Adipose tissue (tissue), 3 donors: ENCODE results near the gene WBP2. TPM values are rescaled to one million over a fixed set of nuclear protein-coding genes. Genes with fewer than 3 reads are reported as not detected.
A peak's percentile ranks its signal among the peaks of the same experiment; 100 is the strongest.

Experiments used
- H3K27ac ChIP-seq: one replicate; pipeline ENCODE4 v1.5.1; 2013; ENCODE audit warnings: low read depth, low read length
- WGBS, 3 donors: extraction: QIAGEN DNeasy Blood & Tissue Kit; methylation state at CpG; one replicate each; pipeline ENCODE4 v1.1.7; 2013; 5-methylcytosine and 5-hydroxymethylcytosine counted together
- polyA plus RNA-seq, 3 donors: library from polyadenylated mRNA; stranded (reverse); fragments of 200-250 nt; gene quantifications; one replicate each; pipeline ENCODE4 v1.2.3, GENCODE V29; 2013
- donor health status: healthy with polysubstance abuse.
- donor health status: Bipolar disorder and iron deficiency.
- donor health status: healthy.

WBP2 gene
- polyA plus RNA-seq, 3 donors: 85.0 to 162 (median 107) TPM

DNA sequence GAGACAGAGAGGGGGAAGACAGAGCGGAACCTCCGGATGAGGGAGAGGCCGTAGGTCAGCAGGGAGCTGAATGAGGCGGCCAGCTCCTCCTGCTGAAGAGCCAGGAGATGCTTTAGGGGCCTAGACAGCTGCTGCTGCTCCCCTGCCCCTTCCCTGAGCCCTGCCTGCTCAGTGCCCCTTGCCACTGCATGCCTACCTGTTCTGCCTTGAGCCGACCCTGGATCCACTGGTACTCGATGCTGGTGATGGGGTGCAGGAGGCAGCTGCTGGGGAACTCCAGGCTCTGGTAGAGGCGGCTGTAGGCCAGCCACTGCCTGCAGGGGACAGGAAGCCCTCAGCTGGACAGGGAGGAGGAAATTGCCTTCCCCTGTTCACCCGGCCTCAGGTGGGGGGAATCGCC lies 18.5 kb downstream of the WBP2 start:
- 81 to 91% (median 87%) methylated on average over 9 of the region's 9 CpGs for WGBS, 3 donors
- no peak overlapping the region for H3K27ac ChIP-seq

DNA sequence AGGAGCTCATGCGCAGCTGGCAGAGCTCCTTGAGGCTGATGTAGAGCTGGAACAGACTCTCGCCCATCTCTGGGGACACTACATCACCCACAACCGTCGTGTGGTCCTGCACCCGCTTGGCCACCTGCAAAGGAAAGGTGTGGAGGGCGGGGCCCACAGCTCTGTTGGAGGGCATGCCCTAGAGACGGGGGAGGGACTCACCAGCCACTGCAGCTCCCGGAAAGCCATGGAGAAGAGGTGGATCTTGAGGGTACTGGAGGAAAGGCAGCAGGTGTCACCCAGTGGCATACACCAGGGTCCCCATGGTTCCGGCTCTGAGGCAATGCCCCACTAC lies 19.5 kb downstream of the WBP2 start:
- 82 to 90% (median 86%) methylated on average over 9 of the region's 9 CpGs for WGBS, 3 donors
- no peak overlapping the region for H3K27ac ChIP-seq

DNA sequence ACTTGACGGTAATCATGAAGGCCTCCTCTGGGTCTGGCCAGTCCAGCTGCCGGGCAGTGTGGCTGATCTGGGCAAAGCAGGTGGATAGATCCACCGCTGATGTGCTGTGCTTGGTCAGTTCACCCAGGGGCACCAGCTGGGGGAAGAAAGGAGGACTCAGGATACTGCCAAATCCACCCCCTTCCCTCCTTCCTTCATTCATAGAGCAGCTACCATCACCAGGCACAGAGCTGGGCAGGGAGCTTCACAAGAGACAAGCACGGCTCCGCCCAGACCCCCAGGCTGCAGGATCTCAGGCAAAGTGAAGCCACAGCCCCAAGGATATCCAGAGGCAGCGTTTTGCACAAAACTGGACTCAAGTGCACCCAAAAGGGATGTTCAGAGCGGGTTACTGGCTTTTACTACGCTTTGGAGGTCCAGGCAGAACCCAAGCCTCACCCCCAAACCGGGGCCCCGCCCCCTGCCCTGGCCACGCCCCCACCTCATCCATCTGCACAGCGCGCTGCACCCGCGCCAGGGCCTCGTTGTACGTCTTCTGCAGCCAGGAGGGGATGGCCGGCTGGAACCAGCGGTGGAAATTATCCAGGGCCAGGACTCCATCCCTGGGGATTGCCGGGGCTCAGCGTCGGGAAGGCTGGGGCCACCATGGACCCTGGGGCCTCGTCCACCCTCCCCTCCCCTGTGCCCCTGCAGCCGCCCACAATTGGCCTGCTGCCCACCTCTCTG lies 20.0 kb downstream of the WBP2 start:
- 65 to 73% (median 69%) methylated on average over 23 to 24 of the region's 24 CpGs for WGBS, 3 donors
- H3K27ac ChIP-seq: no peak overlapping the region

DNA sequence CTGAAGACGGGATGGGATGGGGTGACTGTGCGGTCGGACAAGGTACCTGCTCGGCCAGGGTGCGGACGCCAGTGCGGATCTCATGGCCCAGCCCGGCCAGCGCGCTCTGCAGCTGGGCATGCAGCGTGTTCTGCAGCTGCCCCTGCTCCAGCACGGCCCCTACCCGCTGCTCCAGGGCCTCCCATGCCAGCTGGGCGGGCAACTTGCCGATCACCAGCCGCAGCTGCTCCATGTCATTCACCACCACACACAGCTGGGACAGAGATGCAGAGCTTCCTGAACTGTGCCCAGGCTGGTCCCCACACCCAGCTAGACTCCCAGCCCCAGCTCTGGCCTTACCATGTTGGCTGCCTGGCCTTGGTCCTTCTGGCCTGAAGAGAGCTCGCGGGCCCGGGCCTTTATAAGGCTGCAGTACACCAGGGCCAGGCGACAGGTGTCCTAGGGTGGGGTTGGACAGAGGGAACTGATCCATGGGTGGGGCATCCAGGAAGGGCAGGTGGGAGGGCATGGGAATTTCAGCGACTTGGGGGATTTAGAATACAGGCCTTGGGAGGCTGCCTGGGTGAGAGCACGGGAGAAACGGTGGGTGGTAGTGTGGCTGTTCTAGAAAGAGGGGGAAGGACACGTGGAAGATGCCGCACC lies 20.7 kb downstream of the WBP2 start:
- no peak overlapping the region for H3K27ac ChIP-seq
- 93 to 95% (median 94%) methylated on average over 25 of the region's 25 CpGs for WGBS, 3 donors

DNA sequence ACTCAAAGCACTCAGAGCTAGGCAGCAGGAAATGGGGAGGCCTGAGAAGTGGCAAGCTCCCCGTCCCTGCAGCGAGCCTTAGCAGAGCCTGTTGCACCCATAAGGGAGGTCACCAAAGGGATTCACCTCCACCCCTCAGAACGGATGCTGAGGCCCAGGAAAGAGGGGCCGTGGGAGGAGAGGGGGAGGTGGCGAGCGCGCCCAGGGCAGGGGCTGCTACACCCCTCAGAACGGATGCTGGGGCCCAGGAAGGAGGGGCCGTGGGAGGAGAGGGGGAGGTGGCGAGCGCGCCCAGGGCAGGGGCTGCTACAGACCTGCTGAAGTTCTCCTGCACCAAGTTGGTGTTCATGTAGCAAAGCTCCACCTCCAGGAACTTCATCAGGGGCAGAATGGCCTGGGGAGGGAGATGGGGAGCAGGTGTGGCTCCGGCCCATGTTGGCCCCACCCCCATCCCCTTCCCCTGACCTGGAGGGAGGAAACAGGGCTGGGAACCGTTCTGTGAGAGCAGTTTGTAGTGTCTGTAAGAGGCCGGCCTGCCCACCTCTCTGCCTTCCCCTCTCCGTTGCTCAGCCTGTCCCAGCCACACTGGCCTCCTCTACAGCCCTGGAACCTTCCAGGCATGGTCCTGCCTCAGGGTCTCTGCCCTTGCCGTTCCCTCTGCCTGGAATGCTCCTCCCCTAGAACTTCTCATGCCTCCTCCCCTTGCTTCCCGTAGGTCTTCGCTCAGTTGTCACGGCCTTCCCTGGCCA lies 22.3 kb downstream of the WBP2 start:
- WGBS, 3 donors: 49 to 70% (median 54%) methylated on average over 18 to 20 of the region's 20 CpGs
- H3K27ac ChIP-seq: no peak overlapping the region

DNA sequence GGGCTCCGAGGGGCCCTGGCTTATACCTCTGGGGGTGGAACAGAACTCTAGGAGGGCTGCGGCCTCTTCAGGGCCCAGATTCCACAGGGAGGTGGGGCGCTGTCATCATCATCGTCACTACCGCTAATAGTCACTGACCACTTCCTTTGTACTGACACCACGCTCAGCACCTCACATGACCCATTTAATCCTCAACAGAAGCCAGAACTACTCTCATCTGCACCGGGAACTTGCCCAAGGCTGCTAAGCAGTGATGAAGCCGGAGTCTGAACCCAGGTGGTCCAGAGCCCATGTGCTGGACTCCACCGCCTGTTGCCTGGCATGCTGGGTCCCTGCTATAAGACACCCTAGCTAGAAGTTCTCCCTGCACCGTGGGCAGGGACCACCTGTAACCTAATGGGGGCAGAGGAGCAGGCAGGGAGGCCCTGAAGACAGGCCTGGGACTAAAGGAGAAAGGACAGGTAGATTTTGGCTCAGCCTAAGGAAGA lies 22.9 kb downstream of the WBP2 start:
- no peak overlapping the region for H3K27ac ChIP-seq
- 57 to 90% (median 64%) methylated on average over 10 of the region's 10 CpGs for WGBS, 3 donors

DNA sequence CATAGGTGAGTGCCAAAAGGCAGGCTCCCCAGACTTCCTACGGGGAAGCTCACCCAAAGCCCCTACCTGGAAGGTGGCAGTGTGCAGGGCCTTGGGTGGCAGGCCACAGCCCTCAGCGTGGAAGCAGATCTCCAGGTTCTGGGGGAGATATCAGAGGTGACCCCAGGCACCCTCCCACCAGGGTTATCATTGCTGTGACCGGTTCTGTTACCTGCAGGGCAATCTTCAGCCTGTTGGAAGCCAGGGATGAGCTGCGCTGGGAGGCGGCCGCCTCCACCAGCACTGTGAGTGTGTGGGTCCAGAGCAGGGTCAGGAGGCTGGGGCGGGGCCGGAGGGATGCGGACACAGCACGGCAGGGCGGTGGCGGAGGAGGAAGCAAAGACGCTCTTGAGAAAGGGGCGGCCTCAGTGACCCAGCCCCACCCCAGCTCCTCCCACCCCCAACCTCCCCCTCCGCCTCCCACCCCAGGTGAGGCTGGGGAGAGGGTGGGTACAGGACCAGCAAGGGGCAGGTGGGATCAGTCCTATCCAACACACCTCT lies 24.0 kb downstream of the WBP2 start:
- H3K27ac ChIP-seq: no peak overlapping the region
- 89 to 92% (median 89%) methylated on average over 10 to 15 of the region's 15 CpGs for WGBS, 3 donors

DNA sequence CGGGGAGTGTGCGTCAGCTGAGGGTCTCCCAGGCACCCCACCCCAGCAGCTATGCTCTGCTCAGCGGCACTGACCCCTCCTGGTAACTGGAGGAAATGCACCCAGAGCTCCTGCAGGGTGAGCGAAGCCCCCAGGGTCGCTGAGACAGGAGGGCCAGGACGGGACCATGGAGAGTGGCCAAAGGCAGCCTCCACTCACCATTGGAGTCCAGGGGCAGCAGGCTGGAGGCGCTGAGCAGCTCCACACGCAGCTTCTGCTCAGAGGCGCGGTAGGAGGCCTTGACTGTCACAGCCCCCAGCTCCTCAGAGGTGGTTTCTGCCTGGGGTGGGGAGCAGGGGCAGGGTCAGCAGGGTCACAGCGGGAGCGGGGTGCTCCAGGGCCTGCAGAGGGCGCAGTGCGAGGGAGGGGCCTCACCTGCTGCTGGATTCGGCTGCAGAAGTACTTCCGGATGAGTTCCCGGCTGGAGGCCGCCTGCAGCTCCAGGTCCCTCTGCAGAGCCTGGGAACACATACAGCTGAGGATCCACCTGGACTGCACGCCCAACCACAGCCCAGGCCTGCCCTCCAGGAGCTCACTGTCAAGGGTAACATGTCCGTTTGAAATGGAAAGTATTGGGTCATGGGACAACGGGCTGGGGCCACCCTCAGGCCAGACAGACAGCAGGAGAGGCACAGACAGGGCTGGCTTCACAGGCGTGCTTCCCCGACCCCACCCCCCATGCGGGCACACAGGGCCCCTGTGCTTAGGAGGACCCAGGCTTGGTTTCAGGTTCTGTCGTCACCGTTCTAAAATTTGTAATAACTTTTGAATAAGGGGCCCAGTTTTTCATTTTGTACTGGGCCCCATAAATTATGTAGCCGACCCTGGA lies 24.7 kb downstream of the WBP2 start:
- 76 to 83% (median 80%) methylated on average over 26 to 27 of the region's 27 CpGs for WGBS, 3 donors
- H3K27ac ChIP-seq: no peak overlapping the region

DNA sequence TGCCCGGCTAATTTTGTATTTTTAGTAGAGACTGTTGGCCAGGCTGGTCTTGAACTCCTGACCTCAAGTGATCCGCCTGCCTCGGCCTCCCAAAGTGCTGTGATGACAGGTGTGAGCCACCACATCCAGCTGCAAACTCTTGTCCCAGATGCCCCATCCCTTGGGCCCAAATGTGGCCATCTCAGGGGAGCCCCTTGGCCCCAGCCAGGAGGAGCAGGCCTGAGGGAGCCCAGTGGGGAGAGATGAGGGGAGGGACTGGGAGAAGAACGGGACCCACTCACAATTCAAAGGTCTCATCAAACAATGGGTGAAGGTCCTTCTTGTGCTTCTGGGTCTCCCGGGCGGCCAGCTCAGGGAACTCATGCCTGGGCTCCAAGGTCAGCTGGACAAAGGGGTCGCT lies 25.4 kb downstream of the WBP2 start:
- WGBS, 3 donors: 76 to 95% (median 91%) methylated on average over 7 of the region's 7 CpGs
- no peak overlapping the region for H3K27ac ChIP-seq

DNA sequence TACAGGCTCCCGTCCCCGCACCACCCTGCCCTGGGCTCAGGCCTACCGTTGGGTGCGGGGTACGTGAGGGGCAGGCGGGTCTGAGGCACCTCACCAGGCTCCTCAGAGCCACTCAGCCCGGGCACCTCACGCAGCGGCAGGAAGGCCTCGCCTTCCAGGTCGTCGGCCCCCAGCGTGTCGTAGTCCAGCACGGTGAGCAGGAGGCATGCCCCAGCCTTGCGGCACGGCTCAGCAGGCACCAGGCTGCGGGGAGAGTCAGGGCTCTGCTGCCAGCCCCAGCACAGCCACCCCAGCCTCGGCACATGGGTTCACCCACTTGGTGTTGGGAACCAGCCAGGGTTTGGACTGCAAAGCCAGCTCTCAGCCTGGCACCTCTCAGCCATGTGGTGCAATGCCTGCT lies 26.4 kb downstream of the WBP2 start:
- no peak overlapping the region for H3K27ac ChIP-seq
- 88 to 93% (median 90%) methylated on average over 19 of the region's 19 CpGs for WGBS, 3 donors

DNA sequence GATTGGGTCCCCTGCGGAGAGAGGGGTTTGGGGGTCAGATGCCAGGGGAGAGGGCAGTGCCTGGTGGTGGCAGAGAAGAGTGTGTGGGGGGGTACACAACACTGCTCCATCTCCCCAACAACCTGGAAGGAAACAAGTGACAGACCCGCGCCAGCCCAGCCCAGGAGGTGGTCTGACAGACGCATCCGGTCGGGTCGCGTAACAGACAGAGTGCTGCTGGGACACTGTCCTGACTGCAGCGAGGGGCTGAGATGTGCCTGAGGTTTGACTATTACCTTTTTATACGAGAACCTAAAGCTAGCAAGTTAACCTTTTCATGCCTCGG lies 27.1 kb downstream of the WBP2 start:
- H3K27ac ChIP-seq: no peak overlapping the region
- WGBS, 3 donors: 37 to 51% (median 46%) methylated on average over 11 of the region's 11 CpGs

DNA sequence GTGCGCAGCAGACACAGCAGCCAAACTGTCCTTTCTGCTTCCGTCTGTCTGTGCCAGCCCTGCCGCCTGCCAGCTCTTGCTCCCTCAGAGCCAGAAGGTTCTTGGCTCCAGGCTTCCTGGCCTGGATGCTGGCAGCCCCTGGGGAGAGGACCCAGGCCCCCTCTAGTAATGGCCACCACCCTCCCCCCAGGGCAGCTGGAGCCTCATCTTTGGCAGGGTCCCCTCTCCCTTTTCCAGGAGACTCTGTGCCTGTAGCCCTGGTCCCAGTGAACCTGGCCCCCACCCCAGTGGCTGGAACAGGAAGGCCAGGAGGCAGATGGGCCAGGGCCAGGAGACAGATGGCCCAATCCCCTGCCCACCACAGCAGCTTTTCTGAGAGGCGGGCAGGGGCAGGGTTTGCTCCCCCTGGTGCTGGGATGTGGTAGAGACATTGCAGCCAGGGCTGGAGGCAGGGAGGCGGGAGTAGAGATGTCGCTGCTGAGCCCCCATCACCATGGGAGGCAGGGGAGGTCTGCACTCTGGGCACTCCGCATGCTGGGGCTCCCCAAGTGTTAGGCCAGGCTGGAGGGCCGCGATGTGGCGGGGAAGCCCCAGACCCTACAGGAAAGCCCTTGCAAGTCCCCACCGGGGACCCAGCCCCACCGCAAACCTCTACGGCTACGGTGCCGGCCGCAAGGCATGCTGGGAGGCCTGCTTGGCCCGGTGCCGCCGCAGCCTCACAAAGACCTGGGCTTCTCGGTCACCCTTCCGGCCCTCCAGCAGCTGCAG lies 27.6 kb downstream of the WBP2 start:
- H3K27ac ChIP-seq: peak overlapping the region; percentile 2
- WGBS, 3 donors: 16 to 27% (median 26%) methylated on average over 20 to 21 of the region's 21 CpGs

DNA sequence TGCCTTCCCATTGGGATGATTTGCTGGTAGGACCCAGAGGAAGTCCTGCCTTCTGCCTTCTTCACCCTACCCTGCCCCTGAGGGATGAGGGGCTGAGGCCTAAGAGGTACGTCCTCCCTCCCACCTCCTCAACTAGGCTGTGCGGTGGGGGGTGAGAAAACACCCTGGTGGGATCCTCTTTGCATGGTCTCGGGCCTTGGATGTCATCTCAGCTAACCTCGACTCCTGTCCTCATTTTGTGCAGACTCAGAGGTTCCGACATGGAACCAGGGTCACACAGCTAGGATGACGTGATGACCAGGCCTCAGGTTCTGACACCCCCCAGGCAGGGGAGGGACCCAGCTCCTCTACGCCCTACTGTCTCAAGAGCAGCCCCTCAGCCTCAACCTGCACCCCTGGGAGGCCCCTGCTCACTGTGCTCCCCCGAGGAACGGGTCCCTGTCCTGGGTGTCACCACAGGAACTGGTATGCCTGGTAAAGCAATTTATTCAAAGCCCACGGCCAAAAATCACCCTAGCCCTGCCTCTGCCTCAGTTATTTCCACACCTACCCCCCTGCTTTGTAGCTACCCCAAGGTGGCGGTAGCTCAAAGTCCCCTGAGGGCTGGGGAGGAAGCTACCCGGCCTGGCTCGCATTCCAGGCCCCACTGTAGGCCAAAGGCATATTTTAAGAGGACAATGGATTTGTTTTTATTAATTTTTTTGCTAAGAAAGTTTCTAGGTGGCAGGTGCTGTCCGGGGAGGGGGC lies 28.4 kb downstream of the WBP2 start:
- H3K27ac ChIP-seq: peak overlapping the region; percentile 2
- WGBS, 3 donors: 65 to 76% (median 67%) methylated on average over 14 of the region's 14 CpGs

DNA sequence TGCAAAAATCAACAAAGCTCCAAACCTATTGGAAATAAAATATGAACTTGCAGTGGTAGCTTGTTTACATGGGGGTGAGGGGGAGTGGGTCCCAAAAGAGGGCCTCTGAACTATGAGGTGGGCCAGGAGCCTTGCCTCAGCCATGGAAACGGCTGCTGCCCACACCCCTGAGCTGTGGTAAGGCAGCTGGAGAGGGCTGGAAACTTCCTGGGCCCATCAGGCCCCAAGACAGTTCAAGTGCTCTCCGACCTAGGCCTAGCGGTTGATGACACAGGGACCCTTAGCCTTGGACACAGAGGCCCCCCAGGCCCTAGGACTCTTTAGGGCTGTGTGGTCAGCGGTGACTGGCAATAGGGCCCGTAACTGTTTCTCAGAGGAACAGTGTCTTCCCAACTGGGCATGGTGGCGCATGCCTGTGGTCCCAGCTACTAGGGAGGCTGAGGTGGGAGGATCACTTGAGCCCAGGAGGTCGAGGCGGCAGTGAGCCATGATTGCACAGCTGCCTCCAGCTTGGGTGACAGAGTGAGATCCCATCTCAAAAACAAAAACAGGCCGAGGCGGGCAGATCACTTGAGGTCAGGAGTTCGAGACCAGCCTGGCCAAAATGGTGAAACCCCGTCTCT lies 29.3 kb downstream of the WBP2 start:
- no peak overlapping the region for H3K27ac ChIP-seq

DNA sequence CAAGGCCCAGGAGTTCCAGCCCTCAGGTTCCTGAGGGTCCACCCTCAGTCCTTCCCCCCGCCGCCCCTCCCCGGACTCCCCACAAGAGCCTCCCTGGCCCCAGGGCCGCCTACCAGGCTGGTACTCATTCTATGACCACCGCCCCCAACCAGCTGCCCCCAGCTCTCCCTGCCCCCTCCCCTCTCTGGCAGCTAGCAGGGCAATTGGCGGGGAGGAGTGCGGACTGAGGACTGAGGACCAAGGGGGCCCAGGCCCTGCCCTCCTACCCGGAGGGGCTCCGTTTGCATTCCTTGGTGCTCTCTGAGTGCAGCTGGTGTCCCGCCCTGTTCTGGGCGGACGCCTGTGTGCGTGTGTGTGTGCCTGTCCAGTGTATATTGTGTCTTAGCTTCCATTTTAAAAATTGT lies 30.0 kb downstream of the WBP2 start:
- 81 to 89% (median 87%) methylated on average over 8 to 13 of the region's 13 CpGs for WGBS, 3 donors
- H3K27ac ChIP-seq: no peak overlapping the region

More for the DNA sequence above, 29.3 kb downstream of the WBP2 start:
- 87 to 97% (median 94%) methylated on average over 11 to 12 of the region's 12 CpGs for WGBS, 3 donors

DNA sequence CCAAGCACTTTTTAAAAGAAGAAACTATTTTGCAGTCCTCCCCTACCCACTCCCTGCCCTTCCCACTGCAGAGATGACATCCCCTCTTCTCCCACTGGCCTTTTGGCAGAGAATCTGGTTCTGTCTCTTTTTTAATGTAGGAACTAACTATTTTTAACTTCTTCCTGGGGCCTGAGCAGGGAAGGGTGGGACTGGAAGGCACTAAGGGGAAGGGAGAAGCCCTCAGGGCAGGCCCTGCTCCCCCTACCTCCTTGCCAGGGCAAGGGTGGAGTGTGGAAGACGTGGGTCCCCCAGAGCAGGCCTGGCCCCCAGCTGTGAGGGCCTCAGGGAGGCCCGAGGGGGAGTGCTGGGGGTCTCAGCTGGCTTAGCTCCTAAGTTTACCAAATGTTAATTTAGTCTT lies 30.5 kb downstream of the WBP2 start:
- 36 to 54% (median 49%) methylated on average over 2 of the region's 2 CpGs for WGBS, 3 donors
- no peak overlapping the region for H3K27ac ChIP-seq
